Endometrial microvascular endothelial cells (primary cell): ENCODE measurements around the gene CPNE6. TPM values are rescaled to one million over a fixed set of nuclear protein-coding genes. Genes with fewer than 3 reads are reported as not detected.

Experiments used
- in situ Hi-C: cut with HindIII; loops from 2 replicates; pipeline ENCODE4 v1.10.0; 2017; ENCODE audit warnings: low sequenced_read_pairs, low pct_unique_long_range_greater_than_20kb; ENCODE audit errors: inconsistent ontology term
- total RNA-seq: library from RNA; depleted of rRNA; stranded (reverse); fragments of >200 nt; gene quantifications from one replicate; pipeline ENCODE4 v1.2.3, GENCODE V29; 2015; ENCODE audit errors: inconsistent ontology term

Gene CPNE6
- total RNA-seq, 1 donor from 2014 or later: not detected

DNA sequence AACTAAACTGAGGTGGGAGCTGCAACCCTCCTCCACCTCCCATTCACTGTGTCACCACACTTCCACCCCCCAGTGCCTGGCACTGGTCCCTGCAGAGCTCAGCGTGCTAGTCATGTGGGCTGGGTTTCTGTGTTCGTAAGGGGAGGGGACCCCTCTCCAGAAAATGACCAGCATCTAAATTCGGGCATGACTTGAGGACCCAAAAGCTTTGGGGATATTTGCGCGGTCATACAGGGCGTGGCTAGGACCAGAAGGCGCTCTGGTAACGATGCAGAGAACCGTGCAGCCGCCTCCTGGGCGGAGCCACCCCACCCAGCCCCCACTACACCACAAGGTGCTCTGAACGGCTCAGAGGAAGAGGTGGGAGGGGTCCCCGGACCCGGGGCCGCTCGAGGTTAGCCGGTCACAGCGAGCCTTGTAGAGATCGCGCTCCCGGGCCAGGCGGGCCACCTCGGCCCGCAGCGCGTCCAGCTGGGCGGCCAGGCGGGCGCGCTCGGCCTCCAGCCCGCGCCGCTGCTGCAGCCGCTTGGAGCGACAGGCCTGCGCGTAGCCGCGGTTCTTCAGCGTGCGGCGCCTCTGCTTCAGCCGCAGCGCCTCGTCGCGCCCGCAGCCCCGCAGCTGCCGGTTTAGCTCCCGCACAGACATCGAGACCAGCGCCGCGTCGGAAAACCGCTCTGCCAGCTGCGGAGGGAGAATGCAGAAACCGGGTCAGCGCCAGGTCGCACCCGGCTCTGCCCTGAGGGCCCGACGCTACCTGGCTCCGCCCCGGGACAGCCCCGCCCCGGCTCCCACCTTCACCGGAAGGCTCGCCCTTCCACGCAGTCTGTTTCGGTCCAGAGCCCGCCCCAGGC, 9.8 kb downstream of the CPNE6 start:
- in situ Hi-C loops: no loop called here

GRCh38 chr14:24081739-24082211, 10.4 kb downstream of the CPNE6 start:
- in situ Hi-C loops: no loop called here

GRCh38 chr14:24082411-24083080, 11.2 kb downstream of the CPNE6 start:
- in situ Hi-C loops: no loop called here

DNA sequence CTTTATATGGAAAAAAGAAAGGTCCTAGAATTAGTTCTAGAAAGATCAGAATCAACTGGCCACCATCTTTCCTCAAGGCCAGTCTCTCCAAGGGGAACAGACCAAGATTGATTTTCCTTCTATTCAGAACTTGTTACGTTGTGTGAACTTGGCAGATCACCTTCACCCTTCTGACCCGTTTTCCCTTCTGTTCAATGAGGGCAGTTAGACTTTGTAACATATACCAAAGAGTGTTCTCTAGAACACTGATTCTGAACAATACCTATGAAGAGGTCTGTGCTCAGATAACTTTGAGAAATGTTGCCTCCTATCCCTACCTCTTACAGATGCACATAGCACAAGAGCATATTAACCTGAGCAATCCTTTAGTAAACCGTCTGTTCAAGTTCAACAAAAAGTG, 12.1 kb downstream of the CPNE6 start:
- in situ Hi-C loops: no loop called here

GRCh38 chr14:24084440-24084839, 13.1 kb downstream of the CPNE6 start:
- in situ Hi-C loops: no loop called here

DNA sequence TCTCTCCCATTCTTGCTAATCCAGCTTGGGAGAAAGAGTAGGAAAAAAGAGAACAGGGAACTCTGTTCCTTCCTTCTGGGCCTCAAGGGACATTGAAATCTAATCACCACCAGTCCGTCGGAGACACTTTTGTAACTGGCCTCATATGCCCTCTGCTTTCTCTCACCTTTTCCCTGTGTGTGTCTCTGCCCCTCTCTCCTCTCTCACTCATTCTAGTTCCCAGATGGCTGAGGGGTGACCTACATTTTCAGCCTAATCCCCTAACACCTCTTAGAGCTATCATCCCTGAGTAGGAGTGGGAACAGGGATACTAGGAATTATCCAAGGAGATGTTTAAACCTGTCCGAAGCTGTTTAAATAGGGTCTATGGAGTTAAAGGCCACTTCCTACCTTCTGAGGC, 13.9 kb downstream of the CPNE6 start:
- in situ Hi-C loops: no loop called here

DNA sequence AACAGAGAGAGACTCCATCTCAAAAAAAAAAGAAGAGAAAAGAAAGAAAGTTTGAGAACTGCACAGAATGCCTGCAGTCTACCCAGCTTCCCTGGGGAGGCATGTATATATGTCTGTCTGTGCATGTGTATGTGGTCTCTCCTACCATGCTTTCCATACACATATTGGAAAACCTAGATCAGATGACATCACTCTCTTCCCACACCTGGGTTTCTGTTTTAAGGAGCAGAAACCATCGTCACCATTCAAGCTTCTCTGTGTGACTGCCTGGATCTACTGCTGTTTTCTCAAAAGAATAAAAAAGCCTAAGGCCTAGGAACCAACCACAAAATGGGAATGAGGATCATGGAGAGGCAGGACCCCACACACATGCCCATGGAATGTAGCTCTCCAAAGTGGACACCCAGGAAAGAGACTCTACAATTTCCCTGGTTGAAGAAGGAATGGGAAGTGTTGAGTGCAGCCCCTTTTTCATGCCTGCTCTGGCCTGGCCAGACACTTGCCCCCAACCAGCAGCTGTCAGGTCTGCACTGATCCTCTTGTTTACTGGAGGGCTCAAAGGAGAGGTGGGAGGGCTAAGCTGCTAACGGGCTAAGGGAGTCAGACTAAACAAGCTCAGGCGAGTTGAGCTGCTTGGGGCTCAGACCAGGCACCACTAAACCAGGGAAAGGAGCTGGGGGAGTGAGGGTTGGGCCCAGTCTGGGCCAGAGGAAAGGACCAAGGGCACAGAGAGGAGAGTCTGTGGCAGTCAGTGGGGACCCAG, 15.0 kb downstream of the CPNE6 start:
- in situ Hi-C loops: no loop called here

GRCh38 chr14:24087004-24087403, 15.6 kb downstream of the CPNE6 start:
- in situ Hi-C loops: no loop called here

- in situ Hi-C loops: no loop called here
Observed at GRCh38 chr14:24088095-24088494, 16.7 kb downstream of the CPNE6 start.

DNA sequence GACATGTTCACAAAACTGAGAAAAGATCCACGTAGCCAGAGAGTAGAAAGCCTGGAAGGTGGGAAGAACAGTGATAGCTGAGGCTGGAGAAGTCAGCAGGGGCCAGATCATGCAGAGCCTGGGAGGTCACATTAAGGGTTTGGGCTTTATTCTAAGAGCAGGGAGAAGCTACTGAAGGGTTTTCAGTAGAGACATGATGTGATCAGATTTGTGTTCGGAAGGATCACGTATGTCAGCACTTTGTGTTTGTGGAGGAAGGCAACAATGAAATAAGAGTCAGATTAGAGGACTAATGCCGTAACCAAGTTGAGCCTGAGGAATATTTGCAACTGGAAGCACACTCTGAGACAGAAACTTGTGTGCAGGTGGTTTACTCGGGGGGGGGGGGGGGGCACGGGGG, 18.5 kb downstream of the CPNE6 start:
- in situ Hi-C loops: no loop called here

- in situ Hi-C loops: no loop called here
Observed at GRCh38 chr14:24092110-24092504, 20.7 kb downstream of the CPNE6 start.

GRCh38 chr14:24092505-24093206, 21.3 kb downstream of the CPNE6 start:
- in situ Hi-C loops: no loop called here

- in situ Hi-C loops: no loop called here
Observed at GRCh38 chr14:24093207-24093900, 22.0 kb downstream of the CPNE6 start.

GRCh38 chr14:24093901-24094840, 22.8 kb downstream of the CPNE6 start, which contains the start of gene PCK2:
TSS of gene PCK2 (plus strand) at chr14:24094311. CDS start at chr14:24094406, 95 bp downstream.
- in situ Hi-C loops: no loop called here

DNA sequence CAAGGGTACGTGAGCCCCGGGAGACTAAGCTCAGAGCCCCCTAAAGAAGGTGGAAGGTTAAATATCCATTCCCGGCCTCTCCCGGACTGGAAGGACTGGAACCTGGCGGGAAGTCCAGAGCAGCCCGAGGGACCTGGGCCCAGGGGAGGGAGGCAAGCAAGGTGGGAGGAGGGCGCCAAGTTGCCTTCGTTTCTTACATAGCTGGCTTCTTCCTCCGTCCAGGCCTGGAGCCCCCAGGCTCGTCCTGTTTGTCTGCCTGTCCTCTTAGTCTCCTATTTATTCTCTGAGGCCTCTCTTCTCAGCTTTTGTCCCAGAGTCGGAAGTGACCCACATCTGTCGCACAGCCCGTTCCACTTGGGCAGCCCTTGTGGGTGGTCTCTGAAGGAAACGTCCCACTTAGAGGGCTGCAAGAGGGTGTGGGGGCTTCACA, 23.5 kb downstream of the CPNE6 start:
- in situ Hi-C loops: no loop called here

- in situ Hi-C loops: no loop called here
Observed at GRCh38 chr14:24095271-24096068, 24.1 kb downstream of the CPNE6 start.
